Cardiac fibroblast (primary cell): ENCODE measurements around the gene SFXN5.

Experiments used
- DNase-seq, 2 donors: peaks; one replicate each; pipeline versions ENCODE4 v3.0.0 to v3.0.0-alpha.2; 2010; ENCODE audit warnings: low read depth in 2 of 2
- H3K4me3 ChIP-seq, 2 donors: replicated peaks in 1 of 2; 1 replicate in 1 of 2; 2 replicates in 1 of 2; pipeline ENCODE4 v1.5.1; 2011; ENCODE audit warnings: low read depth in 2 of 2, low read length in 2 of 2, mild to moderate bottlenecking in 2 of 2, moderate library complexity in 1 of 2
- TF ChIP-seq, protein P1 (sequence below): IDR thresholded peaks from one replicate; pipeline ENCODE4 v1.5.1; 2011; ENCODE audit warnings: low read depth, mild to moderate bottlenecking, low read length, inconsistent platforms

Gene SFXN5

DNA sequence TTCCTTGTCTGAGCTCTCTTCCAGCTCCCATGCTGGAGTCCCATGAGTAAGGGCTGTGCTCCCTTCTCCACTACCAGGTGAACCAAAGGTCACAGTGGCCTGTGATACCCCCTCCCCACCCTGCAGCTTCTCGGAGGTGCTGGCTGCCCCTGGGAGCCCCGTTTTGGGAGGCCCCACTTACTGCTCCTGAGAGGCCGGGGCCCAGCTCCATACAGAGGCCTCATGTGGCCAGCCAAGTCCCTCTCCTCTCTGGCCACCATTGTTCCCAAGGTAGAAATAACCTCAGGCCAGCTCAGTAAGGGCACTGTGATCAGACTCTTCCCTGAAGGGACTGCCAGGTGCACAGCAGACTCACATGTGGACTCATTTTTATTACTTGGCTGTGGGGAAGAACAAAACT is 35.3 kb upstream of the SFXN5 start:
- H3K4me3 ChIP-seq = no peak overlapping the region
- DNase-seq = no peak
- TF ChIP-seq, protein P1, sequence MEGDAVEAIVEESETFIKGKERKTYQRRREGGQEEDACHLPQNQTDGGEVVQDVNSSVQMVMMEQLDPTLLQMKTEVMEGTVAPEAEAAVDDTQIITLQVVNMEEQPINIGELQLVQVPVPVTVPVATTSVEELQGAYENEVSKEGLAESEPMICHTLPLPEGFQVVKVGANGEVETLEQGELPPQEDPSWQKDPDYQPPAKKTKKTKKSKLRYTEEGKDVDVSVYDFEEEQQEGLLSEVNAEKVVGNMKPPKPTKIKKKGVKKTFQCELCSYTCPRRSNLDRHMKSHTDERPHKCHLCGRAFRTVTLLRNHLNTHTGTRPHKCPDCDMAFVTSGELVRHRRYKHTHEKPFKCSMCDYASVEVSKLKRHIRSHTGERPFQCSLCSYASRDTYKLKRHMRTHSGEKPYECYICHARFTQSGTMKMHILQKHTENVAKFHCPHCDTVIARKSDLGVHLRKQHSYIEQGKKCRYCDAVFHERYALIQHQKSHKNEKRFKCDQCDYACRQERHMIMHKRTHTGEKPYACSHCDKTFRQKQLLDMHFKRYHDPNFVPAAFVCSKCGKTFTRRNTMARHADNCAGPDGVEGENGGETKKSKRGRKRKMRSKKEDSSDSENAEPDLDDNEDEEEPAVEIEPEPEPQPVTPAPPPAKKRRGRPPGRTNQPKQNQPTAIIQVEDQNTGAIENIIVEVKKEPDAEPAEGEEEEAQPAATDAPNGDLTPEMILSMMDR = no peak

DNA sequence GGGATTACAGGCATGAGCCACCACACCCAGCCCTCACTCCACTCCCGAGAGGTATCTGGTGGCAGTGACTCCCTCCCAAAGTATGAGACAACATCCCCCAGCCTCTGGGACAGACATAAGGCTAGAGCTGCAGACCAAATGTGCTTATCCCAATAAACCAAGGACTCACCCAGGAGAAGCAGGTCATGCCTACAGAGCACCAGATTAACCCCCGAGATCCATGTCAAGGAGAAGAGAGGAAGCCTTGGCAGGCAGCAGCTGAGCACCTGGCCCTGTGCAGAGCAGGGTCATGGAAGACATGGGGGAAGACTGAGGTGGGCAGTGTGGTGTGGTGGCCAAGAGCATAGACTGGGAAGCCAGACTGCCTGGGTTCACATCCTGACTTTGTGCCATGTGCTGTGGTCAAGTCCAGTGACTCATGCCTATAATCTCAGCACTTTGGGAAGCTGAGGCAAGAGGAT is 34.0 kb upstream of the SFXN5 start:
- H3K4me3 ChIP-seq = no peak overlapping the region
- no peak for DNase-seq
- TF ChIP-seq, protein P1 = no peak

DNA sequence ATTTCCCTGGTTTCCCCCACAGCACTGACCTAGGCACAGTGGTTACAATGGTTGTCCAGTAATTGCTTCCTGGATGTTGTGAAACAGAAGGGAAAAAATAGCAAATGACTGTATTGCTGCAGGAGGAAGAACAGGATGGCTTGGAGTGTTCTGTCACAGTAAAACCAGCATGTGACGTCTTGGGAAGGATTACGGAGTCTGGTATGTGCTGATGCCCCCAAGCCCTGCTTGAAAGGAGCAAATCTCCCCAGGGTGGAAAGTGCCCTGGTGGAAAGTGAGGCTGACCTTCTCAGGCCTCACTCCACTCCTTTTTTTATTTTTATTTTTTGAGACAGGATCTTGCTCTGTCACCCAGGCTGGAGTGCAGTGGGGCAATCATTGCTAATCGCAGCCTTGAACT is 33.4 kb upstream of the SFXN5 start:
- H3K4me3 ChIP-seq = no peak overlapping the region
- TF ChIP-seq, protein P1 = no peak
- DNase-seq = no peak

DNA sequence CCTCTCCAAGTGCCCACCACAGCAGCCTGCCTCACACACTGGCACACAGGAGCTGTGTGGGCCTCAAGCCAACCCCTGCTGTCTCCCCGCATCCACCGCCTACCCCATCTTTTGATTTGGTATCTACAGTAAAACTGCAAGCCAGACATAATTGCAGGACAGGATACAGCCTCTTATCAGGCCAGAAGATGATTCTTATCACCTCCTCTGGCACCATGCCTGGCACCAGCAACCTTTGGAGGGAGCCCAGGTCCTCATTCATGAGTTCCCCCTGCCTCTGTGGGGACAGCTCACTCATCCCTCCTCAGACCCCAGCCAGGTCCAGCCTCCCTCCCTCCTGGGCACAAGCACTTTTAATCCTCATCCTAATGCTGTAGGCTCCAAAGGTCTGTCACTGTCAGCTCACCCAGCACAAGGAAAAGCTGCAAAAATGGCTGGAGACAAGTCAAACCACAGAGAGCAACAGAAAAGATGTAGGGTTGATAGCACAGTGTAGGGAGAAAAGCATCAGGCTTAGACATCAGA is 31.6 kb upstream of the SFXN5 start:
- no peak overlapping the region for H3K4me3 ChIP-seq
- no peak for DNase-seq
- TF ChIP-seq, protein P1 = no peak

DNA sequence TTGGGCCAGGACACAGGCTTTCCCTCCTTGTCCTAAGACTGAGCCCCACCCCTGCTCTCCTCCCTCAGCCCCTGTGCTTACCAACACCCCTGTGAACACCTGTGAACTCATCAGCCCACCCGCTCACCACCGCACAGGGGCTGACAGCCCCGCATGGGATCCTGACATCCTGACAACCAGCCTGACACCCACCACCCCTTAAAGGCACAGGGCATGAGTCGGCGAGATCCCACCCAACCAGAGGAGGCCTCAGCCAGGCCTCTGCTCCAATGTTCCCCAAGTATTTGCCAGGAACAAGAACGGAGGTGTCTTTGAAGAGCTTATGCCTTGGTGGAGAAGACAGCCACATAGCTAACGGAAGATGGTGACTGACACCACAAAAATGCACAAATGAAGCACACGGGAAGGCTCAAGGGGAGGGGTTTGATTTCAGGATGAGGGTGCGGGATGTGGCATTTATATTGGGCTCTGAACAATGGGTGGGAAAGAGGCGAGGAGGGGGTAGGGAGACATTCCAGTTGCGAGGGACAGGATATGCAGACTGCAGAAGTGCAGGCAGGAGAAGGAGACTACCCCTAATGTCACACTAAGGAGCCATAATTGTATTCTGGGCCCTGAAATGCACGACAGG is 30.2 kb upstream of the SFXN5 start:
- TF ChIP-seq, protein P1 = no peak
- peak in 1 of 2 donors; percentile 48 for DNase-seq
- no peak overlapping the region for H3K4me3 ChIP-seq

DNA sequence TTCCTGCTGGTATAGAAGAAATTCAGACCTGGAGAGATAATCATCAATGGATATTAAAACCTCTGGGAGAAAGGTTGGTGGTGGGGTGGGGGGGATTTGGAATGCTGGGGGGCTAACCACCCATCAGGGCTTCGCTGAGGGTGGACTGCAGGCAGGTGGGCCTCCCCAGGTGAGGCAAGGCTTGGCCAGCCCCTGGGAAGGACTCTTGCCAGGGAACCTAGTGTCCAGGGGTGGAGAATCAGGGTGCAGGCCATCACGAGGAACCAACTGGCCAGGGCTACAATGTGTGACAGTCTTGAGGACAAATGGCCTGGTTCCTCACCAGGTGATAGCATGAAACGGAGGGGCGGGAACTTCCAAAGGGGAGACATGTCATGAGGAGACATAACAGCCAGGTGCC is 29.4 kb upstream of the SFXN5 start:
- no peak overlapping the region for H3K4me3 ChIP-seq
- DNase-seq = no peak
- TF ChIP-seq, protein P1 = no peak

DNA sequence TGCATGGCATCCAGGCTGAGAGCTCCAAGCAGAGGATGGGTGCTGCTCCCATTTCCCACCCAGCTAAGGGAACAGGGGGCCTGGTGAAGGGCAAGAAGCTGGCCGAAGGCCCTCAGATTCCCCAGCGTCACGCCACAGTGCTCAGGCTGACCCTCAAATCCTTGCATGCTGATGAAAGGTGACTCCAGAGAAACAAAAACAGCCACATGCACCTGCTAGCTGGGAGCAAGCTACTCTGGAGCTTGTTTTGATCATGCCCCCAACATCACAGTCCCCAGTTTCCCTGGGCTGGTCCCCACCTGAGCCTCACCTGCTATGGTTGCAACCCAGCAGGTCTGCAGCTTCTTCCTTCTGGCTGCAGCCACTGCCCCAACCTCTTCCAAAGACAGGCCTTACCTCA is 28.0 kb upstream of the SFXN5 start:
- TF ChIP-seq, protein P1 = no peak
- H3K4me3 ChIP-seq = no peak overlapping the region
- DNase-seq = no peak
